Activated T-helper 1 cell treated with anti-CD3 and anti-CD28 coated beads, Interleukin-2, amount 50 U/mL, for 16 hours (primary cell): ENCODE data around the gene DAAM1.

Experiments used
- DNase-seq, 2 donors: peaks; one replicate each; pipeline ENCODE4 v3.0.0-alpha.2; 2020; ENCODE audit warnings: low read depth in 1 of 2, low spot score in 1 of 2

The DAAM1 gene

GRCh38 chr14:59187118-59187517 is 1.3 kb upstream of the DAAM1 start:
- no peak for DNase-seq

GRCh38 chr14:59187802-59188460 is 536 bp upstream of the DAAM1 start:
- DNase-seq: peak; percentile 6 to 15

GRCh38 chr14:59189091-59189785 is 771 bp downstream of the DAAM1 start:
- DNase-seq: peak; percentile 7 to 30

GRCh38 chr14:59189786-59190368 is 1.4 kb downstream of the DAAM1 start:
- peak; percentile 29 to 49 for DNase-seq

GRCh38 chr14:59190372-59190771 is 1.9 kb downstream of the DAAM1 start:
- DNase-seq: no peak

GRCh38 chr14:59195912-59196311 is 7.4 kb downstream of the DAAM1 start:
- no peak for DNase-seq

- no peak for DNase-seq
Measured at GRCh38 chr14:59197695-59198262, 9.3 kb downstream of the DAAM1 start.

- no peak for DNase-seq
Measured at GRCh38 chr14:59199205-59199604, 10.7 kb downstream of the DAAM1 start.

- no peak for DNase-seq
Measured at GRCh38 chr14:59199614-59200013, 11.1 kb downstream of the DAAM1 start.

- no peak for DNase-seq
Measured at GRCh38 chr14:59200195-59200594, 11.7 kb downstream of the DAAM1 start.

GRCh38 chr14:59202031-59202430 is 13.6 kb downstream of the DAAM1 start:
- DNase-seq: no peak

- no peak for DNase-seq
Measured at GRCh38 chr14:59204305-59204704, 15.8 kb downstream of the DAAM1 start.

GRCh38 chr14:59206892-59207291 is 18.4 kb downstream of the DAAM1 start:
- no peak for DNase-seq

- no peak for DNase-seq
Measured at GRCh38 chr14:59207506-59207933, 19.1 kb downstream of the DAAM1 start.

- no peak for DNase-seq
Measured at GRCh38 chr14:59208224-59208814, 19.9 kb downstream of the DAAM1 start.

- DNase-seq: no peak
Measured at GRCh38 chr14:59208954-59209353, 20.5 kb downstream of the DAAM1 start.

GRCh38 chr14:59210621-59211020 is 22.2 kb downstream of the DAAM1 start:
- DNase-seq: no peak

GRCh38 chr14:59213368-59214315 is 25.2 kb downstream of the DAAM1 start:
- no peak for DNase-seq

- DNase-seq: no peak
Measured at GRCh38 chr14:59214702-59215302, 26.3 kb downstream of the DAAM1 start.

- no peak for DNase-seq
Measured at GRCh38 chr14:59215322-59215721, 26.9 kb downstream of the DAAM1 start.
